ENCODE data around the gene MYO9B. TPM values are rescaled to one million over a fixed set of nuclear protein-coding genes. Genes with fewer than 3 reads are reported as not detected.

MYO9B gene
- total RNA-seq, 1 donor from 2014 or later: 30.7 TPM

GRCh38 chr19:17244618-17245534 lies 169.3 kb downstream of the MYO9B start:
- Histone ChIP-seq H3K27me3 (ENCODE audit: low read depth) (no peaks in the 10 kb centered on the region), H3K36me3 (peaks cover 11% of the 10 kb centered on the region), H3K9me3 (replicated peaks) (no peaks in the 10 kb centered on the region), H3K27ac (replicated peaks) (peak overlapping the region; percentile 93), H3K4me3 (peak overlapping the region; percentile 91), H3K4me1 (peaks cover 55% of the 10 kb centered on the region)
- no peak for TF ChIP-seq CTCF (IDR thresholded peaks at IDR 0.05; ENCODE audit: borderline replicate concordance)
- intact Hi-C loops (cut with micrococcal nuclease): no loop called here
- DNase-seq: peak; percentile 51

DNA sequence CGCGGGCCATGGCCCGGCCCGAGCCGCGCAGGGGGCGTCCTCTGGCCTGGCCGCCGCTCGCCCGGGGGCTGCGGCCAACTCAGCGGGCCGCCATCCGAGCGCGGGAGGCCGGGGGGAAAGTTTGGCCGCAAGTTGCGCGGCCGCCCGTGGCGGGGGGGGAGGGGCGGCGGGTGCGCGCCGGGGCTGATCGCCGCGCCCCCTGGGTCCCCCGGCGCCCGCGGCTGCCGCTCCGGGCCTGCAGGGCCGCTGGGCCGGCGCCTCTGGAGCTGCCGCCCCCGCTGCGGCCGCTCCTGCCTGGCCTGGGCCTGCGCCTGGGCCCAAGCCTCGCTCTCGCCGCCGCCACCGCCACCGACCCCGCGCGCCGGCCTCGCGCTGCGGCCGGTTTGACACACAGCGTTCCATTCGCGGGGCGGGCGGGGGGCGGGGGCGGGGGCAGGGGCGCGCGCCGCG lies 170.0 kb downstream of the MYO9B start, which contains the start of gene NR2F6:
Gene NR2F6 (minus strand): TSS at position 385 of the 450 bp plus-strand sequence. CDS start 699 bp downstream, outside the sequence.
- Histone ChIP-seq H3K4me1 (peaks cover 53% of the 10 kb centered on the region), H3K27me3 (ENCODE audit: low read depth) (no peaks in the 10 kb centered on the region), H3K9me3 (replicated peaks) (no peaks in the 10 kb centered on the region), H3K27ac (replicated peaks) (peak within 1 kb of the TSS; percentile 93), H3K4me3 (peak within 1 kb of the TSS; percentile 91), H3K36me3 (peaks cover 5% of the 10 kb centered on the region)
- DNase-seq: no peak
- TF ChIP-seq CTCF (IDR thresholded peaks at IDR 0.05; ENCODE audit: borderline replicate concordance): no peak
- intact Hi-C loops (cut with micrococcal nuclease): no loop called here

GRCh38 chr19:17246681-17247425 lies 171.3 kb downstream of the MYO9B start:
- H3K27ac ChIP-seq (replicated peaks): peak overlapping the region; percentile 93
- TF ChIP-seq CTCF (IDR thresholded peaks at IDR 0.05; ENCODE audit: borderline replicate concordance): no peak
- H3K4me1 ChIP-seq: peaks cover 44% of the 10 kb centered on the region
- DNase-seq: peak; percentile 49
- no peaks in the 10 kb centered on the region for H3K9me3 ChIP-seq (replicated peaks)
- no peaks in the 10 kb centered on the region for H3K27me3 ChIP-seq (ENCODE audit: low read depth)
- intact Hi-C loops (cut with micrococcal nuclease): no loop called here
- H3K4me3 ChIP-seq: peak overlapping the region; percentile 91
- H3K36me3 ChIP-seq: no peaks in the 10 kb centered on the region

DNA sequence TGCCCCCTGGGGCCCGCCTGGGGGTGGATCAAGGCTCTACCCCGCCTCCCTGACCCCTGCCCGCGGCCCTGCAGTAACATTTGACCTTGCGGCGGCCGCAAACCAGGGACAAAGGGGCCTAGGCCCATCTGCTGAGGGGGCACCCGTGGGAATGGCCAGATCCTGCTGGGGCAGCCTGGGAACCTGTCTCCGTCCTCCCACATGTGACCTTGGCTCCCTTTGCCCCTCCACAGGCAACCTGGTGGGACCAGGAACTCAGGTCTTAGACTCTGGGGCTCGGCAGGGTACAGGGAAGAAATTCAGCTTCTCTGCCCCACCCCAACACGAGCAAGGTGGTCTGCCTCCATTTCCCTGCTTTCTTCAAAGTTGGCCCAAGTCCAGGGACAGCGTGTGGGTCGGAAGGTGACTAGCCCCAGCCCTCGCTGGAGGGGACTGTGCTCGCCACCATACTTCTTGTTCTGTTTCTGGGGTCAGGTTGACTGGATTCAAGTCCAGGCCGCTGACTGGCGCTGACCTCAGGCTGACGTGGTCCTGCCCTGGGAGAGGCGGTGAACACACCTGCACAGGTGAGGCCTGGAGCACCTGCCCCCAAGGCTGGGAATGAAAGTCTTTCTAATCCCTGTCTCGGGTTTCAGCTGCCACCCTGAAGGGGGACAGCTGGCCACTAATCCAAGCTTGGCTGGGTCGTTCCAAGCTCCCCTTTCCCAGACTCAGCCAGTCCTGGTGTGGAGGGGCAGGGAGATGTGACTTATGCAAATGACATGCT lies 172.6 kb downstream of the MYO9B start:
- no peak for TF ChIP-seq CTCF (IDR thresholded peaks at IDR 0.05; ENCODE audit: borderline replicate concordance)
- Histone ChIP-seq H3K36me3 (peaks cover 6% of the 10 kb centered on the region), H3K4me3 (no peak overlapping the region), H3K27me3 (ENCODE audit: low read depth) (no peaks in the 10 kb centered on the region), H3K27ac (replicated peaks) (no peak overlapping the region), H3K9me3 (replicated peaks) (no peaks in the 10 kb centered on the region), H3K4me1 (peaks cover 31% of the 10 kb centered on the region)
- no peak for DNase-seq
- intact Hi-C loops (cut with micrococcal nuclease): no loop called here
